ENCODE data around the gene SYNPO.

SYNPO gene

DNA sequence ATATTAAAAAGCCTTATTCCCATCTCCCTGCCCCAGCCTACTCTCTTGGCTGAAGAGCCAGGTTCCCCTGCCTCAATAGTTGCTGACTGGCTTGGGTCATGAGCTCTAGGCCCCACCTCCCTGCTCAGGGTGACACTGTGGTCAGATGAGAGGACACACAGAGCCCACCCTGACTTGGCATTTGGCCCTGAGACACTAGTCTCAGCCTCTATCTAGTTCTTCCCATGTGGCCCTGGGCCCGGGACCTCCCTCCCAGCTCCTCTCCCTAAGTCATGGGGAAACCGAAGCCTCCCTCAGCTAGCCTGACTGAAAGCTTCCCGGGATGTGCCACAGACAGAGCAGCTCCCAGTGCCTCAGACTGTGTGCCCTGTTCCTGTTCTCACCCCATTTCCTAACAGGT lies 14.8 kb downstream of the SYNPO start:
- no peak for DNase-seq

- peak in 44 of 56 donors; percentile 12 to 81 (median 56) for DNase-seq
Observed at GRCh38 chr5:150656191-150657132, 16.0 kb downstream of the SYNPO start.

DNA sequence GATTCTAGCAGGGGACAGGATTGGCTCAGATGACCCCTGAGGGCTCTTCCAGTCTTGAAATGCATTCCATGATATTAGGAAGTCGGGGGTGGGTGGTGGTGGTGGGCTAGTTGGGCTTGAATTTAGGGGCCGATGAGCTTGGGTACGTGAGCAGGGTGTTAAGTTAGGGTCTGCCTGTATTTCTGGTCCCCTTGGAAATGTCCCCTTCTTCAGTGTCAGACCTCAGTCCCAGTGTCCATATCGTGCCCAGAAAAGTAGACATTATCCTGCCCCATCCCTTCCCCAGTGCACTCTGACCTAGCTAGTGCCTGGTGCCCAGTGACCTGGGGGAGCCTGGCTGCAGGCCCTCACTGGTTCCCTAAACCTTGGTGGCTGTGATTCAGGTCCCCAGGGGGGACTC lies 17.7 kb downstream of the SYNPO start:
- DNase-seq, result no peak

DNA sequence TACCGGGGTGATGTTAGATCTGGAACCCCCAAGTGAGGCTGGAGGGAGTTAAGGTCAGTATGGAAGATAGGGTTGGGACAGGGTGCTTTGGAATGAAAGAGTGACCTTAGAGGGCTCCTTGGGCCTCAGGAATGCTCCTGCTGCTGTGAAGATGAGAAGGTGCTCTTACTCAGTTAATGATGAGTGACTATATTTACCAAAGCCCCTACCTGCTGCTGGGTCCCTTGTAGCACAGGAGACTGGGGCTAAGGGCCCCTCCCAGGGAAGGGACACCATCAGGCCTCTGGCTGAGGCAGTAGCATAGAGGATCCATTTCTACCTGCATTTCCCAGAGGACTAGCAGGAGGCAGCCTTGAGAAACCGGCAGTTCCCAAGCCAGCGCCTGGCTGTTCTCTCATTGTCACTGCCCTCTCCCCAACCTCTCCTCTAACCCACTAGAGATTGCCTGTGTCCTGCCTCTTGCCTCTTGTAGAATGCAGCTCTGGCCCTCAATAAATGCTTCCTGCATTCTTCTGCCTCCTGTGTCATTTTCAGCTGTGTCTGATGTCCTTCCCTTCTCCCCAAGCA lies 18.3 kb downstream of the SYNPO start:
- DNase-seq, result no peak

- DNase-seq, result no peak
Observed at GRCh38 chr5:150659360-150660107, 19.1 kb downstream of the SYNPO start.

- no peak for DNase-seq
Observed at GRCh38 chr5:150660108-150660831, 19.8 kb downstream of the SYNPO start.

GRCh38 chr5:150661086-150661485 lies 20.6 kb downstream of the SYNPO start, which contains the start of gene MYOZ3:
Gene MYOZ3 (plus strand): TSS chr5:150661251. CDS start chr5:150662942, 1,691 bp downstream.
- no peak for DNase-seq

DNA sequence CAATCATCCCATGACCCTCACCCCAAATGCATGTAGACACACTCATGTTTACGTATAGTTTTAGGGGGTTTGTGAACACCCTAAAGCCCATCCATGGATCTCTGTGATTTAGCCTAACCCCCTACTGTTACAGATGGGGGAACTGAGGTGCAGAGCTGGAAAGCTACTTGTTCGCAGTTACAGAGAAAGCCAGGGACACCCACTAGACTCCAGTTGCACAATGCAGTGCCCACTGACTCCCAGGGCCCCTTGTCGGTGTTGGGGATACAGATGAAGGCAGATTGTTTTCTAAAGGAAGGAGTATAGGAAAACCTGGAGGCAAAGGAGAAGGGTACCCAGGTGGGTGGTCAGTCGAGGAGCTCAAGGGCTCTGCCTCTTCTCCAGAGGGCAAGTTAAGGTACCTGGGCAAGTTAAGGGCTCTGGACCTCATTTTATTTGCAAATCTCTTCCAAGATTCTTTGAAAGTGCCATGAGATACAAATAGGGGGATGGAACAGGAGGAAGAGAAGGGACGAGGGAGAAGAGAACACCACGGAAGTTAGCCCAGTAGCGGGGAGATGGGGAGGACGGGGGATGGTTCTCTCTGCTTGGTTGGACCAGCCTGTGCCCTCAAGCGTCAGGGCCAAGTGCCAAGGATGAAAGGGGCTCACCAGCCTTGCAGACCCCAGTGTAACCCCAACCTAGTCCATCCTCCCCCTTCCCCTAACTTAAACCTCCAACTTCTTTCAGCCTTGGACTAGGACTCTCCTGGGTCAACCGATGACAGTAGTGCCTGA lies 21.5 kb downstream of the SYNPO start:
- DNase-seq, result no peak

DNA sequence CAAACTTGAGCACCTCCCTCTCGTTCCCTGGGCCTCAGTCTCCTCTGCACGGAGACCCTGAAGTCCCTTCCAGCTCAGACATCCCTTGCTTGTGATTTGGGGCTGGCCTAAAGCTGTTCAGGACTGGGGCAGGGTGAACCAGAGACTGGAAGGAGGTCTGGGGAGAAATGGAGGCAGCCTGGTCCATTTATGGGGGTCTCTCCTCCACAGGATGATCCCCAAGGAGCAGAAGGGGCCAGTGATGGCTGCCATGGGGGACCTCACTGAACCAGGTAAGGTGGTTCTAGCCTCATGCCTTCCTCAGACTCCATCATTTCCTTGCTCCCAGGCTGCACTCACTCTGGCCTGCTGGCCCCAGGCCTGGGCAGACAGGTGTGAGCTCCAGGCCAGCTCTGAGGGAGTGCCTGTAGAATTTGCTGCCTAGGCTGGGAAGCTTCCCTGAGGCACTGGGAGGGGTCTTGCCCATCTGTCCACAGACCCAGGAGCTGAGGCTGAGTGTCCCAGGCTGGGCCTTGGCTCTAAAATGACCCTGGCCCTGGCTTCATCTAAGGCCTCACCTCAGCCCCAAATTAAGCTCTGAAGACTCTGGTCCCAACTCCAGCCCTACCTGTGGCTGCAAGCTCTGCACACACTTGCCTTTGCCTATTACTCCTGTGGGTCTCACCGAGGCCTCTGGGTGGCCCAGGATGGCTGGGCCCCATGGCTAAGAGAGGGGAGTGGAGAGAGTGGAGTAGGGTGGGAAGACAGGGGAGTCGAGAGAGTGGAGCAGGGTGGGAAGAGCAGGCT lies 22.5 kb downstream of the SYNPO start:
- DNase-seq, result no peak

DNA sequence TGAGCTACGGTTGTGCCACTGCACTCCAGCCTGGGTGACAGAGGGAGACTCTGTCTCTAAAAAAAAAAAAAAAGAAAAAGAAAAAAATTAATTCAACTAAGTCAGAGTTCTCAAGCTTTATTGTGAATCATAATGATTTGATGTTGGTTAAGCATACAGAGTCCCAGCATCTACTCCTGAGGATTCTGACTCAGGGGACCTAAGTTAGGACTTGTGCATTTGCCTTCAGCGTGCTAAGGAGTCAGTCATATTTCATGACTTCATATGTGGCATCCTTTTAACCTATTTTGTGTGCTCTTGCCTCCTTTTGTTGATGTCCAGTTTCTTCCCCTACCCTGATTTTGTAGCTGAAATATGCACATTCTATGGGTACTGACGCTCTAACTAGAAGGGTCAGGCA lies 23.5 kb downstream of the SYNPO start:
- no peak for DNase-seq

DNA sequence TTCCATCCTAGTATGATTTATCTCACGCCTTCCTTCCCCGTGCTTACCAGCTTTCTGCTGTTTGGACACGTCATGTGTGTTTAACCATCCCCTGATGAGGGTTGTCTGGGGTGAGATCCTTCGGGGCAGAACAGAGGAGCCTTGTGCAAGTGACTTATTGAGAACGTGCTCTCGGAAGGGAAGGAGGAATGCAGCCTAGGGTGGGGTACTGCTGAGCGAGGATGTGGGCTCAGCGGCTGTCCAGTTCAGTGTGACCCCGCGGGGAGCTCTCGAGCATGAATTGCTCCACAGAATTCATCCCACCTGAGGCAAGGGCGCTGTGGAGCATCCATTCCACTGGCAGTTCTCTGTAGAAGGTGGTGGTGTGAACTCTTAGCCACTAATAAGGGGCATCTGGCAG lies 24.6 kb downstream of the SYNPO start:
- no peak for DNase-seq

- DNase-seq, result no peak
Observed at GRCh38 chr5:150670275-150670947, 30.0 kb downstream of the SYNPO start.

GRCh38 chr5:150670948-150671310 lies 30.5 kb downstream of the SYNPO start:
- DNase-seq, result no peak

DNA sequence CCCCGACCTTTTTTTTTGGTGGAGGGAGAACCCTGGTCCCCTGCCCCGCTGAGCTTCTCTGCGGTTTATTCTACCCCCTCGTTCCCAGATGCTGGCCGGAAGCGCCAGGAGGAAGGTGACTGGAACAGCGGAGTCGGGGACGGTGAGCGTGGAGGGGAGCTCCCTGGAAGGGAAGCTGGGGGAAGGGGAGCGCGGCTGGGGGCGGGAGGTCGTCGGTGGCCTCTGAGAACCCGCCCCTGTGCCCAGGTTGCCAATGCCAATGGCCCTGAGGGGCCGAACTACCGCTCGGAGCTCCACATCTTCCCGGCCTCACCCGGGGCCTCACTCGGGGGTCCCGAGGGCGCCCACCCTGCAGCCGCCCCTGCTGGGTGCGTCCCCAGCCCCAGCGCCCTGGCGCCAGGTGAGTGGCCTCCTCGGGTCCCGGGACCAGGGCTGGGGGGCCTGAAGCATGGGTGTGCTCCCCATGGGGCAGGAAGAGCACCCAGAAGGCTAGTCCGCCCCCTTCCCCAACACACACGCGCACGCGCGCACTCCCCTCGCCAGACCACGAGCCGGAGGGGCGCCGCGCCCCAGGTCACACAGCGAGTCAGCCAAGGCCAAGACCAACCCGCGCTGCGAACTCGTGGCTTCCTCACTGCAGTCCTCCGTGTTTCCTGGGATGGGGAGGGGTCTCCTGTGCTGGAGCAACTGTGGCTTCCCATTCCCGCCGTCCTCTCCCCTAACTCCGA lies 31.2 kb downstream of the SYNPO start:
- DNase-seq, result no peak

GRCh38 chr5:150672237-150672883 lies 31.9 kb downstream of the SYNPO start:
- DNase-seq, result peak in 6 of 56 donors; percentile 9 to 35 (median 25)

- DNase-seq, result no peak
Observed at GRCh38 chr5:150672884-150673275, 32.4 kb downstream of the SYNPO start.

DNA sequence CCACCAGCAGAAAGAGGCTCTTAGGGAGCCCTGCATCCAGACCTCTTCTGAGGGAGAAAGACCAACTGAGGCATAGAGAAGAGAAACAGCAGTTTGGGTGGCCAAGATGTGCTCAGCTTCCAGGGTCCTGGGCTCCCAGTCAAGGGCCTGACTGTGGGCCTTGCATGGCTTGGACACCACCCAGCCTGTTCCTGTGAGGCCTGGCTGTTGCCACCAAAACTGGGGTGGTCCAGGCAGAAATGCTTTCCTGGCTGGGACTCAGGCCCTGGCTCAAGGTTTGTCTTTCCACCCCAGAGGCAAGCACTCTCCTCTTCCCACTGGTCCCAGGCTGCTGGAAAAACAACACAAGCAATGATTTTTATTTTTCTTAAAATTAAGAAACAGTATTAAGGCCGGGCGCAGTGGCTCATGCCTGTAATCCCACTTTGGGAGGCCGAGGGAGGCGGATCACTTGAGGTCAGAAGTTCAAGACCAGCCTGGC lies 33.9 kb downstream of the SYNPO start:
- DNase-seq, result peak in 5 of 56 donors; percentile 14 to 38 (median 21)

GRCh38 chr5:150675069-150675468 lies 34.6 kb downstream of the SYNPO start:
- no peak for DNase-seq
